ENCODE results near the gene FICD.
"Not testable (repeated sequence)": the region's sequence is repeated elsewhere in the genome, so short reads cannot be mapped to it uniquely, and the experiment has no call there.

Gene FICD

GRCh38 chr12:108514973-108515814, at the start of gene FICD:
FICD (plus strand) TSS chr12:108515277; CDS start chr12:108516973, 1,696 bp downstream.
- peak; percentile 89 for DNase-seq (ENCODE audit: low read depth)

DNA sequence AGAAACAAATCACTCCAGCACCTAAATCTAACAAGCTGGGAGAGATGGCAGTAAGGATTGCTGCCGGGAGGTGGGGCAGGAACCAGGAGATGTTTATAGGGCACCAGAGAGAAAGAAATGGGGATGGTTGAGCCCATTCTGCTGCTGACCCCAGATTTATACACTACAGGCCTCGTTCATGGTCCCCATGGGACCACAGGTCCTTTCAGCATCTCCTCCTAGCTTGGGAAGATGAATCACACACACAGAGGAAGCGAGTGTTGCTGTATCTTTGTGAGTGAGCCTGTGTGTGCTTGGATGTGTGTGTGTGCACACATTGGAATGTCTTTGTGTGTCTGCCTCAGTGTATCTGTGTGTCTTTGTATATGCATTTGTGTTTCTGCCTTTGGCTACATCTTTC, 49.7 kb upstream of the FICD start:
- DNase-seq (ENCODE audit: low read depth): no peak

DNA sequence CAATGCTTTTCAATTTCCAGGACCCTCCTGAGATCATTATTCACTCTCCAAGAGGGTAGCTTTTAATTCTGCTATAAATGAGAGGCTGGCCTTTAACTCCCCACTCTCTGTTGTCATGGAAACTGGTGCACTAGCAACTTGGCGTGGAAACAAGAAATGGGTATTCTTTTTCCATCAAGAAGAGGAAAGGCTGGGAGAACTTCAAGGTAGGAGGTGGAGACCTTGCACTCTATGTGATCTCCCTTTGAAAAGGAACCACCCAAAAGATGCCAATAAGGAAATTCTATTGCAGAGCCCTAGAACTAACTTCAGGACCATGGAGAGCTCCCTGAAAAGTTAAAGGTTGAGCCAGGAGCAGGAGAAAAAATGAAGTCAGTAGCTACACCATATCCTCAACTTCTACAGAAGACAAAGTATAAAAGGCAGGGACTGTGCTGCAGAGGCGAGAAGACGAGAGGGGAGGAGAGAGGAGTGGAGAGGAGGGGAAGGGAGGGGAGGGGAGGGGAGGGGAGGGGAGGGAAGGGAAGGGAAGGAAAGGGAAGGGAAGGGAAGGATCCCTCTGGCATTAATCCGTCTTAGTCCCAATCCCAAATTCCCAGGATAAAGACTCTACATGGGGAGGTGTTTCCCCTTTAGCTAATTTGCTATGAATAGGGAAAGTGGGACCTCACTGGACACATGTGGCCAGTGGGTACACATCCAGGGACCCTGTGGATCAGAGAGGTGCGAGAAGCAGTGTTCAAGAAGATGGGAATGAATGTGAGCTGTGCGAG, 46.7 kb upstream of the FICD start:
- DNase-seq (ENCODE audit: low read depth): no peak

DNA sequence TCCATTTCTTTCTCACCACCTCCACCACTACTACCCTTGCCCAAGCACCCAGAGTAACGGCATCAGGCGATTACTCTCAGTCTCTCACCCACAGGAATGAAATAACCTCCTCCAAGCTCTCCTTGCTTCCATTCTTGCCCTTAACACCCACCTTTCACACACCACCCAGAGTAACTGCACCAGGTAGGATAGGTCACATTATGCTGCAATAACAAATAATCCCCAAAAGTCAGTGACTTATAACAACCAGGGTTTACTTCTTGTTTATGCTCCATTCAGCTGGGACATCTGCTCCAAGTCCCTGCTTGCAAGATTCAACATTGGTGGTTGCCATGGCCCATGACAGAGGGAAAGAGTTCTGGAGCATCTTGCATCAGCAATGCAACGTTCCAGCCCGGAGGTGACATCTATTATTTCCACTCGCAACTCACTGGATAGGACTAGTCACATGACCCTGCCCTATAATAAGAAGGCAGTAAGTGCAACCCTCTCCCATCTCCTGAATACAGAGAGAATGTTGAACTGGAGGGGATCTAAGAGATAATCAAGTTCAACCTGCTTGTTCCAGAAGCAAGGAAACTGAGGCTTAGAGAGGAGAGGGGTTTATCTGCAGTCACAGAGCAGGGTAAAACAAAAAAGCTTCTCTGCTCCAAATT, 41.5 kb upstream of the FICD start:
- no peak for DNase-seq (ENCODE audit: low read depth)

DNA sequence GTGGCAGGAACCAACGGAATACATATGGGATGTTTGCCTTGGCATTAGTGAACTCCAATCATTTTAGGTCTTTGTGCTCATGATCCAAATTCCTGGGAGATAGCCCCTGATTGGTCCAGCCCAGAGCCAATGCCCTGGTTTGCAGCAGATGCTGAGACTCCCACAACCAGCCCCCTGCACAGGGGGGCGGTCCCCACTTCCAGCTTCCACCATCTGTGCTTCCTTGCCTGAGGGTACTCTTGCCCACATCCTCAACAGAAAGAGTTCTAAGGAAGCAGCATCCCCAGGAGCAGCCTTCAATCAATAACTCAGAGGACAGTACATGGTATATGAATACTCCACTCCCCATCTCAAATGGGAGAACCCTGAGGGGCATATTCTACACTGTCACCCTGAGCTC, 39.7 kb upstream of the FICD start:
- no peak for DNase-seq (ENCODE audit: low read depth)

- no peak for DNase-seq (ENCODE audit: low read depth)
Observed at GRCh38 chr12:108477055-108477880, 37.8 kb upstream of the FICD start.

DNA sequence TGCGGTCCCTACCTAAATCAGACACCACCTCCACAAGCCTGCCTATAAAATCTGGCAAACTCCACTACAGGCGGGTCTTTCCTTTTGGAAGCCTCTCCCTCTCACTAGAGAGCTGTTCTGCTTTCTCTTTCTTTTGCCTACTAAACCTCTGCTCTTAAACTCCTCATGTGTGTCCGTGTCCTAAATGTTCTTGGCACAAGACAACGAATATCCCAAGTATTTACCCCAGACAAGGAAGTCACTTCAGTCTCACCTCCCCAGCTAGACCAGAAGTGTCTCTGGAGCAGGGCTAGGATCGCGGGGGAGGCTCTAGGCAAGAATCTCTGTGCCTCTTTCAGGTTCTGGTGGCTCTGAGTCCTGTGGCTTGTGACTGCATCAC, 37.2 kb upstream of the FICD start:
- no peak for DNase-seq (ENCODE audit: low read depth)

DNA sequence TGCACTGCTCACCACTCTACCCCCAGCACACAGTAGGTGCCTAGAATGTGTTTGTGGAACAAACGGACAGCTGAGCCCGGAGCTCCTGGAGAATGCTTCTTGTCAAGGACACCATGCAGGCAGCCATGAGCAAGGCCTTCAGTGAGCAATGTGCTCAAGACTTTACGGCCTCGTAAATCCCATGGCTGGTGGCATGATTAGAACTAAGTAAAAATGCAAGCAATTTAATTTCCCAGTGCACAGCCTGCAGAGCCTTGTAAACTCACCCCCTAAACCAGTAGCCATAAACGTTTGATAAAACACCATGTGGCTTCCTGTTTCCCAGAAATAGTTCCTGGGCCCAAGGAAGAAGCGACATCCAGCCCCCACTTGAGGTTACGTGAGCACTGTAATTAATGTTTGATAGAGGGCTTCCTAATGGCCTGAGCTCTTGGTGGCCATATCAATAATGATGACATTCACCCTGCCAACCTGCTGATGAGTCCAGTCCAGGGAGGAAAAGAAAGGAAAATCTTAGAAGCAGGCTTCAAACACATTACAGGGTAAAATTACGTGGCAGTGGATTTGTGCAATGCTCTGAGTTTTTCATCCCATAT, 36.4 kb upstream of the FICD start:
- DNase-seq (ENCODE audit: low read depth): no peak

- DNase-seq (ENCODE audit: low read depth): no peak
Observed at GRCh38 chr12:108479364-108480070, 35.6 kb upstream of the FICD start.

- DNase-seq (ENCODE audit: low read depth): no peak
Observed at GRCh38 chr12:108482717-108483212, 32.3 kb upstream of the FICD start.

- no peak for DNase-seq (ENCODE audit: low read depth)
Observed at GRCh38 chr12:108483213-108484059, 31.6 kb upstream of the FICD start.

- no peak for DNase-seq (ENCODE audit: low read depth)
Observed at GRCh38 chr12:108484431-108484830, 30.6 kb upstream of the FICD start.

GRCh38 chr12:108484845-108485244, 30.2 kb upstream of the FICD start:
- DNase-seq (ENCODE audit: low read depth): no peak

DNA sequence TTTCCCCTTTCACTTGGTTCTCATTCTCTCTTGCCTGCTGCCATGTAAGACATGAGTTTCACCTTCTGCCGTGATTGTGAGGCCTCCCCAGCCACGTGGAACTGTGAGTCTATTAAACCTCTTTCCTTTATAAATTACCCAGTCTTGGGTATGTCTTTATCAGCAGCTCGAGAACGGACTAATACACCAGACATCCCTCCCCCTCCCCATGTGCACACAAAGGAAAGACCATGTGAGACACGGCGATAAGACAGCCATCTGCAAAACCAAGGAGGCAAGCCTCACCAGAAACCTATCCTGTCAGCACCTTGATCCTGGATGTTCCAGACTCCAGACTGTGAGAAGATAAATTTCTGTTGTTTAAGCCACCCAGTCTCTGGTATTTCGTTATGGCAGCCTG, 29.7 kb upstream of the FICD start:
- DNase-seq (ENCODE audit: low read depth): peak; percentile 32

DNA sequence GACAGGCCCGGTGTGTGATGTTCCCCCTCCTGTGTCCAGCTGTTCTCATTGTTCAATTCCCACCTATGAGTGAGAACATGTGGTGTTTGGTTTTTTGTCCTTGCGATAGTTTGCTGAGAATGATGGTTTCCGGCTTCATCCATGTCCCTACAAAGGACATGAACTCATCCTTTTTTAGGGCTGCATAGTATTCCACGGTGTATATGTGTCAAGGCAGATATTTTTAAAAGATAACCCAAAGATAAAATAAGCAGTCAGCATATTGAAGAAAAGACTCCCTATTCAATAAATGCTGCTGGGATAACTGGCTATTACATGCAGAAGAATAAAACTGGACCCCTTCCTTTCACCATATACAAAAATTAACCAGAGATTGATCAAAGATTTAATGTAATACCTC, 28.0 kb upstream of the FICD start:
- not testable (repeated sequence) for DNase-seq (ENCODE audit: low read depth)

- DNase-seq (ENCODE audit: low read depth): no peak
Observed at GRCh38 chr12:108491256-108491655, 23.8 kb upstream of the FICD start.

DNA sequence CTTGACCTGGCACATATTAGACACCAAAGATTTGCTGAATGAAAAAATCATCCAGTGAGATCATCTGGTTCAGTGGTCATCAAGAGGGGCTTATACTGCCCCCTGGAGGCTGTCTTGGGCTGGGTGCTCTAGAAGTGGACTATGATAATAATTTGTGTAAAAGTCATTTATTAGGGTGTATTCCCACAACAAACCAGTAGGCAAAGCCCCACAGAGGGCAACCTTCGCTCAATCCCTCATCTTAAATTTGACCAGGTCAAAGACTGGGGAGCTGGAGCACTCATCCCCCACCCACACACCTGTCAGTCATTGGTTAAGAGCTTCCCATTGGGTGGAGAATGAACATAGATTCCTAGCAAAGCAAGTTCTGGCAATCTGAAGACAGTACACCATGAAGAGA, 20.0 kb upstream of the FICD start:
- DNase-seq (ENCODE audit: low read depth): no peak

GRCh38 chr12:108495823-108496579, 19.1 kb upstream of the FICD start:
- DNase-seq (ENCODE audit: low read depth): no peak

GRCh38 chr12:108498136-108498535, 16.9 kb upstream of the FICD start:
- no peak for DNase-seq (ENCODE audit: low read depth)

Measured in CMK (cell line).